HK-2 (cell line): ENCODE results near the gene GLS.

Experiments
- DNase-seq: peaks from one replicate; pipeline ENCODE4 v3.0.0-alpha.2; 2018; ENCODE audit not compliant: unreplicated experiment

Gene GLS

DNA sequence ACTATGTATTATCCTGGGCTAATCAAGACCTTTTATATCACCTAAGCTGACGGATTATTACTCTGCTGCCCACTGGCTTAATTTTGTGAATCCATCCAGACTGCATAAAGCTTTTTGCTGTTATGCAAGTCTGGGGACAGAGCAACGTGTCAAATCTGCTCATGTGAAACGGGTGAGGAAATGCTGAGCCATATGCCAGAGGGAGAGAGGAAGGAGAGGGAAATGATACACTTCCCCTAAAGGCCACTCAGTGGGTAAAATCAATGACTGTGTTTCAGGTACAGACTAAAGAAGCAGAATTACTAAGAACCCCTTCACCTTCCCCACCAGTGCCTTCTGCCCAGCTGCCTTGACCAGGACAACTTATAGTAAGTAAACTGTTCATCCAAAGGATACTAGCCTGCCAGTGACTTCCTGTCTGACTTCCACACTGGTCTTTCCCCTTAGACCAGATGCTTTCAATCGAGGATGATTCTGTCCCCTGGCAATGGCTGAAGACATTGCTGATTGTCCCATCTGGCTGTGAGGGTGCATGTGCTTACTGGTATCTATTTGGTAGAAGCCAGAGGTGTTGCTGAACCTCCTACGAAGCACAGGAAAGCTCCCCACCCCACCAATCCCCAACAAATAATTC lies 90.4 kb downstream of the GLS start:
- DNase-seq: no peak

DNA sequence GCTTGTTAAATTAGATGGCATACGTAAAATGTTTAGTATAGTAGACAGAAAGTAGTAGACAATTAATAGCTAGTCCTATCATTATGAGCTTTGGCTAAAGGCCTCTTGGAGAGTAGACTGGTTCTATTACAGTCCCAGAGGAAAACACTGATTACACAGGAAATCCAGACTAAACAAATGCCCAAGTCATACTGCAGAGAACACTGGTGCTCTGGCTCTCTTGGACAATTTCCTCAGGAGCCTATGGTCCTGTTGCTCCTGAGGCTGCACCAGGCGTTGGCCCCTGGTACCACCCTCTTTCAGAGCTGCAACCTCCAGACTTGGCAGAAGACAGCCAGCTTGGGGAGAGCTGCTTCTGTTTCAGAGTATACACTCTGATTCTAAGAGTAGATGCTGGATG lies 91.6 kb downstream of the GLS start:
- no peak for DNase-seq

GRCh38 chr2:190972846-190973245 lies 92.2 kb downstream of the GLS start:
- DNase-seq: no peak

- DNase-seq: no peak
These were observed 92.6 kb downstream of the GLS start for GRCh38 chr2:190973262-190973661.

DNA sequence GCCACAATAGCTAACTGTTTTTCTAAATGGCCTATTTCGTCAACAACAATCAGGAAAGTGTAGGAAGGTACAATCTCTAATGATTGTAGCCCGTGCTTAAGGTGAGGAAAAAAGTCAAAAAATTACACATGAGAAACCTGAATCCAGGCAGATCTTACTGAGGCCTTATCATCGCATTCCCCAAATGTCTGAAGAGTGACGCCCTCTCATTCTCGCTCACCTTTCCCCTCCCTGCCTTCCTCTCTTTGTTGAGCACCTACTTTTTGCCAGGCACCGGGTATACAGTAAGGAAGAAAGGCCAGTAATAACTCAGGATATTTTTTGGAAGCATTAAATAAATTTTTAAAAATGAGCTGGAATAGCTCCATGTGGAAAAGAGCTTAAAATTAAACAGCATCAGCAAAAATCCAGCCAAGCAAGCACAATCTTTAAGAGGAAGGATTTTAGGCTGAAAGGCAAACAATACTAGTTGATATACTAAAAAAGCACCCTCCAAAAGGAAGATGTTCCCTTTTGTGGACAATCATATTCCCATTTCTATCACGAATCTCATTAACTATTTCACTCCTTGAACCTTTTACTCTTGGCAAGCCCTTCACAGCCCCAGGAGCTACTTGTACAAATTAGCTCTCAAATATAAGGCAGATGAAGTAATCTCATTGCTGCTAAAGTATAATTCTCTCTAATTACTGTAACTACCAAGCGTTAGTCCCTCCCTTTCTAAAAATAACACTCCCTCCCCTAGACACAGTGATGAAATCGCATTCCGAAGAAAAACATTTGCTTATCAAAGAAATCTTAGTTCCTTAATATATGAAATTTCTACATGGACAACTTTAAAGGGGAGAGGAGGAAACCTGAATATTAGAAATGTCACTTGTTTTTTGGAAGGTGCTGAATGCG lies 93.4 kb downstream of the GLS start:
- DNase-seq: no peak

- no peak for DNase-seq
These were observed 94.2 kb downstream of the GLS start for GRCh38 chr2:190974629-190975361.

DNA sequence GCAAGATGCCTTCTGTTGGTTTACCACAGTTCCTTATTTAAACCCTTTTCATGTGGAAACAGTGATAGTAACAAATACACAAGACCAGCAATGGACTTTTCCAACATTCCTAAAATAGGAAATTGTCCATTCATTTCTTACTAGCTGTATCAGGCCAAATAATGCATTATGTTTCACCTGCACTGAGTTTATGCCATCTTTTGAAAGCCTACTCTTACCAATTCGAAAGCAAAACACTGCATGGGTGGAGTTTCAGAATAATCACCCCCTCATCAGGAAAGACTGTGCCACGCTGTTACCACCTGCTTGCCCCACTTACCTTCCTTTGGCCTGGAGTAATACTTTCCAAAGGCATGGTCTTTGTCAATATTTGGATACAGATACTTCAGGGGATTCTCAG lies 95.9 kb downstream of the GLS start:
- no peak for DNase-seq

GRCh38 chr2:190977505-190977904 lies 96.9 kb downstream of the GLS start:
- no peak for DNase-seq

GRCh38 chr2:190978389-190979053 lies 97.9 kb downstream of the GLS start:
- no peak for DNase-seq

DNA sequence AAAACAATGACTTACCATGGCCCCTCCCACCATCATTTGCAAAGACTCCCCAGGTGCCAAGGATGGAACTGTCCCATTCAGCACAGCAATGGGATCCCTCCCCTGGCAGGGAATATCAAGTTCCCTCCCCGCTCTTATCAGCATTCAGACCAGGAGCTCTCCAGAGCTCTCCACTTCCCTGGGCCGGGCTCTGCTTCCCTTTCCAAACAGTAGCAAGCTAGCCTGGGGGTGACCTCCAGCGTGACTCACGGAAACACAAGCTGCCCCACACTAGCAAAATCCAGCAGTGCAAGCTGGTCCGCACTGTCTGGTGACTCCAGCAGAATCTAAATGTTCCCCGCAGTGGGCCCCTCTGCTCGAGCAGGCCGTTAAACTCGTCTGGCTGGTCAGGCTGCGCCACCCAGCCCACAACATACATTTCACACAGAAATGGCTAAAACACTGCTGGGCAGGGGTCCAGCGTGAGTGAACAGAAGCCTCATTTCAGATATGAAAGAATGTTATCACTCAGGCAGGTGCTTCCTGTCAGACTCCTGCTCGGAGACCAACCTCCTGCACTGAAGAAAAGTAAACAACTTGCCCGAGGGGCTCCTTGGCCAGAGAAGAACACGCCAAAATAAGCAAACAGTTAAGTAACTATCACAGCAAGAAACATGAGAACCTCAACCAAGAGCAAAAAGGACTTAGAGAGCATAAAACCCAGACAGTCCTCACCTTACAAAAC lies 99.4 kb downstream of the GLS start:
- no peak for DNase-seq

DNA sequence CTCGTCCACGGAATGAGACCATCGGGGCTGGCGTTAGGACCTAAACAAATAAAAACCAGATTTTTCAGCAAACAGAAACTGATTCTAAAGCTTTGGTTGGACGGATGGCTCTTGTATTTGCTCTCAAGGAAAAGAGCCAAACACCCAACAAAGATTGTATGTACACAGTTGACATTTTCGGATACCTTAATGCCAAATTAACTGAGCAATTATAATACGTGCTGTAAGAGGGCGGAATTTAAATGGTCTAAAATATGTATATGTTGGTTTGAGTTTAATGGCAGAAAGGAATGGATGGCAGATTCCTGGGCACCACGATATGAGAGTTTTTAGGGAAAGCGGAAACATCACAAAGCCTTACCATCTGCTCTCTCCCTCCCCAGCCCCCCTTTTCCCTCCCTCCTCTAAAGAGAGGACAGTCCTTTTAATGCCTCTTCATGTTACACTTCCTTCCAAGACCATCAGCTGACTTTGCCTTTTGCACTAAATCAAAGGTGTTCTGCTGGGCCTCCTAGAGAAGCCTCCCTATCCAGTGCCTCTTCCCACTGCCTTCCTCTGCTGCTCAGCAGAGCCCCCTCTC lies 100.1 kb downstream of the GLS start:
- no peak for DNase-seq

GRCh38 chr2:190981333-190981732 lies 100.7 kb downstream of the GLS start:
- DNase-seq: no peak

- no peak for DNase-seq
These were observed 101.1 kb downstream of the GLS start for GRCh38 chr2:190981733-190982132.

- no peak for DNase-seq
These were observed 101.8 kb downstream of the GLS start for GRCh38 chr2:190982262-190983034.

DNA sequence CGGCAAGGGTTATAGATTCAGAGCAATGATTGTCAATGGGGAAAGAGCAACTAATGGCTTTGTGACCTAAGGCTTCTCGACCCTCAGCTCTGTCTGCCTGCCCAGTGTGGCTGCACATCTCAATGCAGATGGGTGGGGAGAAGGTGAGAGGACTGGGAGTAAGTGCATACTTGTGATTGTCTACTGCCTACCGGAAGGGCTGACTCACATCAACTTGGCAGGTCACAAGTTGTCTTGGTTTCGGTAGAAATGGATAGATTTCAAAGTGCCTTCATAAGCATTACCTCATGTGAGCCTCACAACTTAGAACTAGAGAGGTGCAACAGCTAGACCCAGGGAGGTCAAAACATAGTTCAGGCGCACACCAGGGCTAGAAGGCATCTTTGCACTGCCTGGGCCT lies 104.0 kb downstream of the GLS start:
- DNase-seq: no peak

GRCh38 chr2:190986221-190986953 lies 105.8 kb downstream of the GLS start:
- DNase-seq: no peak

DNA sequence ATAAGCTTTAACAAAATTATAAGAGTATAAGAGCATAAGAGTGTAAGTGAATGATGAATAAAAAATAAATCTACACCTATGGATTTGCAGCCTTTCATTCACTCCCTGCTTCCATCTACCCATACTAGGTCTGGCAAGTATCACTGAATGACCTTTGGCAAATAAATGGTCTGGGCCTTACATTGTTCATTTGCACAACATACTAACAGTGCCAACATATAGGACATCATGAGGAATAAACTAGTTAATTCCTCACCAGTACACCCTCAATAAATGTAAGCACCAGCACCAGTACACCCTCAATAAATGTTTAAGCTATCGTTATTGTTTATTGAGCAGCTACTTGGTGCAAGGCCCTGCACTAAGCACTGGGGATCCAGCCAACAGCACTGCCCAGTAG lies 106.5 kb downstream of the GLS start:
- no peak for DNase-seq

- no peak for DNase-seq
These were observed 107.3 kb downstream of the GLS start for GRCh38 chr2:190987938-190988337.

GRCh38 chr2:190988910-190989309 lies 108.3 kb downstream of the GLS start:
- DNase-seq: no peak

DNA sequence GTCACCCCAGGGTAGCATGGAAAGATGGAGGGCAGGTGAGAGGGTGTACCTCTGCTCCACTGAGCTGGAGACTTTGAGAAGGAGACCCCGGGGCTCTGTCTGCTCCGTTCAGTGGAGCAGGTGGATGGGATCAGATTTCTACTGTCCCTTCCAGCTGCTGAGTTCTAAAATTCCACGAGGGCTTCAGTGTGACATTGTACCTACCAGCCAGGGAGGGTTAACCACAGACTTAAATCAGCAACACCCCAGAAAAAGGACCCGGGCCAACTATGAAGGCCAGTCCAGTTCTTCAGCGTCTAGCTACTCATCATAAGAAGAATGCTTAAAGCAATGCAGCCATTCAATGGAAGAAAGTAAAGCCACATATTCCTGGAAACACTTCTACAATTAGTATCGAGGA lies 109.5 kb downstream of the GLS start:
- DNase-seq: no peak
